NCI-H748 (cell line): ENCODE data around the gene ZC3H8.
A peak's percentile ranks its signal among the peaks of the same experiment; 100 is the strongest.
"Not testable (repeated sequence)": the region's sequence is repeated elsewhere in the genome, so short reads cannot be mapped to it uniquely, and the experiment has no call there.

Experiments used
- DNase-seq: peaks from one replicate; lab custom pipeline; 2025; ENCODE audit not compliant: unreplicated experiment; lab: John Stamatoyannopoulos, UW

ZC3H8 gene

DNA sequence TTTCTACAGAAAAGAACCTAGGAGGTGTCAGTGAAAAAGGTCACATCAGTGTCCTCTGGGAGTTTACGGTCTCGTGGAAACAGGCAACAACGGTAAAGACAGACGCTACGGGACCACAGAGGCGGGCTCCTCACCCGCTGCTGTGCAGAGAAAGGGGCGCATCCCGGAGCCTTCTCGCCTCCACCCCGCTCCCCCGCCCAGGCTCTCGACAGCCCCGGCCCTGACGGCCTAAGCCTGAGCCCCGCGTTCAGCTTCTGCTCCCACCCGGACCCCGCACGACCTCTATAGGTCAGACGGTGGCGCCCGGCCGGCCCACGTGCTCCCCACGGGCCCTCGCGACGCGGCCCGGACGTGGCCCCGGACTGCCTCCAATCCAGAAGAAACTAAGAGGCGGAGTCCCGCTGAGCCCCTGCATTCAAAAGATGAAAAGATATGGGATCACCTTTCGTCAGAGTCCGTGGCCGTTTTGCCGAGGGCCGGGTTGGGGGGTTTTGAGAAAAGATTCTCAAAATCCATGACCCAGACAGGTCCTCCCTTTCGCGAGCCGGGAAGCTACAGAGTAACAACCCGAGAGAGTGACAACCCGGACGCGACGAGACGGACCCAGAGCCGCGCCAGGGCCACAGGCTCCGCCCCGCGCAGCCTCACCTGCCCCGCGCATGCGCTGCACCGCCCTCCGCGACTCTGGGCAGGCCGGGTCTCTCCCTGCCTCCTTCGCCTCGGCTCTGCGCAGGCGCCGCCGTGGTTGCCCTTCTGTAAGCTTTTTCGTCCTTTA, at the start of gene ZC3H8:
TSS of gene ZC3H8 (minus strand) at position 577 of the 775 bp plus-strand sequence. CDS start at position 516, 61 bp downstream.
- peak; percentile 87 for DNase-seq

GRCh38 chr2:112304298-112304941, 49.6 kb upstream of the ZC3H8 start:
- no peak for DNase-seq

DNA sequence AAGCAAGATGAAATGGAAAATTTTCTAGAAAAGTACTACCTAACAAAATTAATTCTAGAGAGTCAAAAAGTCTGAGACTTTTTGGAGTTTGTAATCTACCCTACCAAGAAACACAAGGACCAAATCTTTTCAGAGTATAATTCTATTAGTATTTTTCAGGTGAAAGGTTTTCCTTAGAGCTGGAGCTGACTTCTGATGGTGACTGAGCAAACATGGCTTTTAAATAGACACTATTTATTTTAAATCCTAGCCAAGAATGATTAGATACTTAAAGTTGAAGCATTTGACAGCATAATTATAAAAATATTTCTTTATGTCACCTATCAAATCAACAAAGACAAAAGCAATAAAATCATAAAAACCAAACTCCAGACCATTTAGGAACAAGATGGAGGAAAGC, 47.1 kb upstream of the ZC3H8 start:
- no peak for DNase-seq

DNA sequence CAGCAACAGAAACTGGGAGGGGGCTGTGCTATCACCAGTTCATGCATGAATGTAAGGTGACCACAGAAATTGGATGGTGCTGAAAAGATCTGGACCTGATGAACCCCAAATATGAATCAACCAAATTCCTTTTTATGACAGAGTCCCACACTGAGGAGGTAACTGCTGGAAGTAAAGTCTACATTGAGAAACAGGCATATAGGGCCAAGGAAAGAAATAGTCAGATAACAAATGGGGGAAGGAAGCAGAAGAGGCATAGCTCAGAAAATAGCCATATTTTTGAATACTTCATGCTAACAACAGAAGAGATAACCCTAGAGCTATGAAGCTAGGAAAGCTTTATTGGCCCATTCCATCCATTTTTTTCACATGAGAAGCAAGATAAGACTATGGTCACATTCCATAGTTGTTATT, 46.3 kb upstream of the ZC3H8 start:
- no peak for DNase-seq

GRCh38 chr2:112296407-112296806, 41.6 kb upstream of the ZC3H8 start:
- no peak for DNase-seq

DNA sequence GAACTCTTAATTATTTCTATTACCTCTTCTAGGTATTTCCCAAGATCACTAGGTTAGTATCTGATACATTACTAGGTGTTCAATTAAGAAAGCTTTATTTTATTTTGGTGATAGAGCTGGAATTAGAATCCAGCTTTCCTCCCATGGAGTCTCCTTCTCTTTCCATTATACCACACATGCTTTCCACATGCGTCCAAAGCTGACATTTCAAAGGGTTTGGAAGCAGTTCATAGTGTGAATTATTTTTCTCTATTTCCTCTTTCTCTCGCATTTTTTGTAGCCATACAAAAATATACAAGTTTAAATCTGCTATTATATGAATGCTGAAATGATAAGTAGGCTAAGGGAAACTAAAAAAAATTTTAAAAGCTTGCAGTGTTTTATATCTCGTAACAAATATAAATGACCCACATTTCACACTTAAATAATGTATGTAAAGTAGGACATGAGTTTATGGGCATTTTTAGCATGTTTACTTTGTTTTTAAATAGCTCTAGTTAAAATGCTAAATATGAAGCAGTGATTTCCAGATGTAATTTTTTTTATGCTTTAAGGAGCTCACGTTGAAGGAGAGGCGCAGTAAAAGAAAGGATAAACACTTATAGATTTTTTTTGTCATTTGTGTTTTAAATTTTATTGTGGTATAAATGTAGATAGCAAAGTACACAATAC, 40.7 kb upstream of the ZC3H8 start:
- no peak for DNase-seq

GRCh38 chr2:112293636-112294401, 39.0 kb upstream of the ZC3H8 start:
- no peak for DNase-seq

DNA sequence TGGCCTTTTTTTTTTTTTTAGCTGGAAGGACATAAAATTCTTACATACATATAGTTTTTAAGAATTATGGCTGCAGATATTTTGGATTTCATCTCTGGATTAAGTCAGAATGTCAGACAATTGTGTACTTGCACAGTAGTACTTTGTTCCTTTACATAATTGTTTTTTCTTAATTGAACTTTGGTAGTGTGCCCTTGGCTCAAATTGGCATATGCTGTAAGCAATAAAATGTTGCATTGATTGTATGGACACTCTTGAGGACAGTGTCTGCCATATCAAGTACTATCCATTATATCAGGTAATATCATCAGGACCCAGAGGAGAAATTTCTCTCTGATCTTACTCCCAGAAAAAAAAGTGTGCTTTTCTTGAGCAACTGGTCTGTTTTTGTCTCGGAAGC, 35.8 kb upstream of the ZC3H8 start:
- no peak for DNase-seq

DNA sequence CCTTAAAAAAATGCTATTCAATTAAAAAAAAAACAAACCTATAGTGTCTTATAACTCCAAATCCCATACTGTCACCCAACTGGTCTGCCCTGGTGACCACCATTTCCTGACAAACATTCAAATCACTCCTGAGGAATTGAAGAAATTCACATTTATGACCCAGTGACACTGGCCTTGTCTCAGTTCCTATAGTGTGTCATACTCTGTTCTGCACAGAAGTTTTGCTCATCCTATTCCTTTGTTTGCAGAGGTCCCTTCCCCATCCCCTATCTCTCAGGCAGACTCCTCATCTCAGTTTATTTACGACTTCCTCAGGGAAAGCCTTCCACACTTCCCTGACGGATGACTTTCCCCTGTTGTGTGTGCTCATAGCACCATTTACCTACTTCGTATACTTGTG, 35.2 kb upstream of the ZC3H8 start:
- DNase-seq, result no peak

DNA sequence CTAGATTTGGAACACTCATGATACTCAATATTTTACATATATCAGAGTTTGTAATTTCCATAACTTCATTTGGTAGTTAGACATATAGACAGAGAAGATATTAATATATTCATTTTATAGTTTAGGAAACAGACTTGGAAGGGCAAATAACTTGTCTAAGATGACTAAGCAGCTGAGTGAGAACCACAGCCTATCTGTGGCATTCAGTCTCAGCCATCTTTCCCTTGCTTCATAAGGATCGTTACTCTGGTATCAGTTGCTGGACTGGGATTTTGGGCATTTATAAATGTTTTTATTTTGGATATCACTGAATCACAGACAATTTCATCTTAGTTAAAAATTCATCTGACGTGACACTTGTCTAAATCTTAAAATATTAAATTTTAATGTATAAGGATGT, 28.7 kb upstream of the ZC3H8 start:
- not testable (repeated sequence) for DNase-seq

DNA sequence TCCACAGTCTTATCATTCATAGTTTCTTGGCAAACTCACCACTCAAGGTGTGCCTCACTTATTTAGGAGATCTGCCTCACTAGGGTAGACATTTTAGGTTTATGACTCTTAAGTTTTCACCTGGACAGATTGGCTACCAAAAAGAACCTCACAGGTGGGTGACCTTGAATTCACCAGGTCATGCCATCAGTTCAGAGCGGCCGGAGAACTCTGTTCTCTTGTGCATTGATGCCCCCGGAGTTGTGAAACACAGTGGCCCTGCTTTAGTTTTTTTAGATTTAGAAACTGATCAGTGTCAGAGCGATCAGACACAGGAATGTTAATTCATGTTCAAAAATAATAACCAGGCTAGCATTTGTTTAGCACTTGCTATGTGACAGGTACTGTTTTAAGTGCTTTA, 27.2 kb upstream of the ZC3H8 start:
- not testable (repeated sequence) for DNase-seq

DNA sequence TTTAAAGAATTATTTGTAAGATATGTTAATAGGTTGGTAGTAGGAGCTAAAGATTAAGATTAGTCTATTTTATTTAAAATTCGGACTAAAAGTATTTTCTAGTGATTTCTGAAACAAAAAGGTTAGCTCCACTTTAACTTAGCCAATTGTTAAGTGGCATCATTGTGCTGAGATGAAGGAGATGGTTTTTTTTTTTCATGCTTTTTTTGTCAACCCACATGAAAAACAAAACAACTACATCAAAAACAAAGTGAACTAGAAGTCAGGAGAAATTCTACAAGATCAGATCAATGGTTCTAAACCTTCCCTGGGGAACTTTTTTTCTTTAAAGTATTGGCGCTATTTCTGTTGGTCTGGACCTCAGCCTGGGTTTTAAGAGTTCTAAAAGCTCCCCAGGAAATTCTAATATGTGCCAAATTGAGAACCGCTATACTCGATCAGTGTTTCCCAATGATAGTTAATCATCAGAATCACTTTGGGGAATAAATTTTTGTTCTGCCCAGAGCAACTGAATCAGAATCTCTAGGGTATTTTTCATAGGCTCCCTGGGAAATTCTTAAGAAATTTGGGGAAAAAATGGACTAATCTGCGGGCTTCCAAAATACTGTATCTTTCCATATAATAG, 22.9 kb upstream of the ZC3H8 start:
- no peak for DNase-seq

DNA sequence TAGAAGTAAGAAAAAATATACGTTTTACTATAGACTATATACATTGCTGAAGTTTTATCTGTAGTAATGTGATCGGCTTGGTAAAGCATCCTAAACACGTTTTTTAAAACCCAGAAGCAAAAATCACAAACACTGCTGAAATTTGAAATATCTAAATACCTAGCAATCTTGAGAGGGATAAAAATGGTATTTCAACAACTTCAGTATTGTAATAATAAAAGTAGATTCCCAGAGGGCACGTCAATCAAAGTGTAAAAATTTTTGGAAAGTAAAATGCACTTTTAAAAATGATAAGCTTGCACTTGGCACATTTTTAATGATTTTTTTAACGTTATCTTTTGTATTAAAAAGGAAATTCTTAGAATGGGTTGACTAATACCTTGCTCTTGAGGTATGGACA, 22.1 kb upstream of the ZC3H8 start:
- no peak for DNase-seq

DNA sequence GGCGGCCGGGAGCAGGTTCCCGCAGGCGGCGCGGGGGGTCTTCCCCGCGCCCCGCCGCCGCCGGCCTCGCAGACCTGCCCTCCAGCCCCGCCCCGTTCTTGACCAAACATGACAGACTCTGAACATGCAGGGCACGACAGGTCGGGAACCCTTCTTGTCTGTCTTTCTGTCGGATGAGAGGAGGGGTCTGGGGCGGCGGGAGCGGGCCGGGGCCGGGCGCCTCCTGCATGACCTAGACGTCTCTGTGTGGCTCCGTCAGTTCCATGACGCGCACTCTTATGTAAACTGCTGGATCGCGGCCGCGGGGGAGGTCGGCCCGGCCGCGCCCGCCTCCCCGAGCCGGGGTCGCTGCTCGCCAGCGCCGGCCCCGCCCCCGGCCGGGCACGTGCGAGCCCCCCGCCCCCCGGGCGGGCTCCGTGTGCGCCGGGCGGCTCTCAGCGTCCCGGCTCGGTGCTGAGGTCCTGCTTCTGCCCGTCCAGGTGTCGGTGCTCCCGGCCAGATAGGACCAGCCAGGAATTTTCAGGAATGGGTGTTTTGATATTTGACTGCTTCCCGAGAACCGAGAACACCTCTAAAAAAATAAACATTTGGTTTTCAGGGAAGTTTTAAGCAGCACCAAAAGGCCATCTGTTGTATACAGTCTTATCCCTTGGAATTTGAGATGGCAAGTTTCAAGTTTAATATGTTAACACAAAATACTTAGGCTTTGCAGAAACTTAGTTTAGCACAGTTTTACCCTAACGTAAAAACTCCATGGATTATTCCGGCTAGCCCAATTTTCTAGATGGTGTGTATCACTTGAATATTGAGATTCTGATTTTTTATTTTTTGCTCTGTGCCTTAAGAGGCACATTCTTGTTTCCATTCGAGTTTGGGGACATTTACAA, 21.3 kb upstream of the ZC3H8 start:
- peak; percentile 87 for DNase-seq

GRCh38 chr2:112275311-112275886, 20.6 kb upstream of the ZC3H8 start, which contains the start of gene ZC3H6:
Gene ZC3H6 (plus strand): TSS chr2:112275597. CDS start chr2:112275995, 398 bp downstream.
- peak; percentile 97 for DNase-seq

DNA sequence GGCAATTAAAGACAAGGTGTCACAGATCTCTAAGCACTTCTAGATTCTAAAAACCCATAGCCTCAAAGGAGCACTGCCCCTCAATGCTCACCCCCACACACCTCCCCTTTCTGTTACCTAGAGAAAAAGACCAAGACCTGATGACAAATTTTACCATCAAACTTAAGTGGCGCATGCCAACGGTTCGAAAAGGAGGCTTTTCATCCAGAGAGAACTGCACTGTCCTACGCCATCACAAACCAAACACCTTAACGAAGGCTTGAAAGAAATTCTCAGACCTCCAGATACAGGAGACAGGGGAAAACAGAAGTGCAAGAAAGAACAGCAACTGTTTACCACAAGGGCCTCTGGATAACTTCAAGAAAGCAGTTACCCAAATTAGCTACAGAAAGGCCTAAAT, 18.5 kb upstream of the ZC3H8 start:
- DNase-seq, result no peak

DNA sequence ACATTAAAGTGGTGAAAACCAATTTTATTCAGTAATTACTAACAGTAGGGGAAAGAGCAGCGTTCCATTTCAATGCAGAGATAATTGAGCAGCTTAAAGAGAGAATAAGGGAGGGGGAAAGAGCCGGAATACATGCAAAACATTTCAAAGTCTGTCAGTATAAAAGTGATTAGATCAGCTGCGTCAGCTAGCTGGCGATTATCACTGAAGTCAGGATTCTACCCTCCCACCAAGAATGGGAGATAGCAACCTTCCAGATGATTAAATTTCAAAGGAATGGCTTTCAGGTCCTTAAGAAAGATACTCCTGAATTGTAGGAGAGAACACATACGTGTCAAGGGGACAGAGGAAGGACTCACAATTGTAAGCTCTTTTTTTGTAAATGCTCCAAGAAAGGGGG, 17.8 kb upstream of the ZC3H8 start:
- no peak for DNase-seq

GRCh38 chr2:112268547-112268946, 13.7 kb upstream of the ZC3H8 start:
- DNase-seq, result no peak

DNA sequence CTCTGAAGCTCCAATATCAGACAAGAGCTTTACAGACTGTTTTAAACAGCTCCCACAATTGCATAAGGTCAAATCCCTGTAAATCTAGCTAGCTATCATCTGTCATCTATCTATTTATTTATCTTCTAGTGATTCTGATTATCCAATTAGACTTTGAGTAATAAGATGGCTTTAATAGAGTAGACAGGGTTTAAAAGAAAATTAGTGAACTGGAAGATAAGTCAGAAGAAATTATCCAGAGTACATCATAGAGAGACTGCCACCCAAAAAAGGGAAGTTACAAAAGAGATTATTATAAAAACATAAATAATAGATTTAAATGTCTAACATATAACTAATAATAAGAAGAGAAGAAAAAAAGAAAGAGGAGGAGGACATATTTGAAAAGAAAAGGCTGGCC, 8.0 kb upstream of the ZC3H8 start:
- DNase-seq, result no peak

- no peak for DNase-seq
Observed at GRCh38 chr2:112260295-112260625, 5.4 kb upstream of the ZC3H8 start.
